ENCODE data around the gene CNDP2.

GRCh38 chr18:74514860-74515495 is 18.8 kb downstream of the CNDP2 start:
- TF ChIP-seq YY1 (IDR thresholded peaks at IDR 0.05; ENCODE audit: insufficient read depth, insufficient read length) = no peak
- TF ChIP-seq SUZ12 (IDR thresholded peaks at IDR 0.05; ENCODE audit: extremely low read depth, insufficient read depth, insufficient read length) = no peak
